HepG2 (cell line): ENCODE data around the gene MTO1. TPM values are rescaled to one million over a fixed set of nuclear protein-coding genes. Genes with fewer than 3 reads are reported as not detected.

Source experiments
- ADNP ChIP-seq: sonication (generic); formaldehyde crosslinking; IDR thresholded peaks from 2 replicates; pipeline ENCODE4 v1.4.0; 2020; ENCODE audit warnings: missing genetic modification reagents
- DMTF1 ChIP-seq: sonication (generic); formaldehyde crosslinking; IDR thresholded peaks from 2 replicates; pipeline ENCODE4 v1.4.0; 2020; ENCODE audit warnings: mild to moderate bottlenecking, missing genetic modification reagents
- DR1 ChIP-seq: sonication (generic); formaldehyde crosslinking; IDR thresholded peaks from 2 replicates; pipeline ENCODE4 v1.8.0; 2021; ENCODE audit warnings: mild to moderate bottlenecking, missing genetic modification reagents, inconsistent platforms
- EZH2 ChIP-seq: conservative IDR thresholded peaks from 2 replicates; pipeline ENCODE4 v1.6.1; 2012; ENCODE audit warnings: mild to moderate bottlenecking, low read depth, low read length, moderate library complexity
- GFI1 ChIP-seq: sonication (generic); formaldehyde crosslinking; IDR thresholded peaks from 2 replicates; pipeline ENCODE4 v1.5.0; 2020; ENCODE audit warnings: missing genetic modification reagents, mild to moderate bottlenecking, borderline replicate concordance
- GLMP ChIP-seq: sonication (generic); formaldehyde crosslinking; IDR thresholded peaks from 2 replicates; pipeline ENCODE4 v1.9.0; 2021; ENCODE audit warnings: missing genetic modification reagents, mild to moderate bottlenecking, borderline replicate concordance
- IKZF5 ChIP-seq: IDR thresholded peaks from 2 replicates; pipeline ENCODE4 v1.6.1; 2018; ENCODE audit warnings: missing genetic modification reagents, mild to moderate bottlenecking, missing compliant biosample characterization
- IRX3 ChIP-seq: sonication (generic); formaldehyde crosslinking; IDR thresholded peaks from 2 replicates; pipeline ENCODE4 v1.8.1; 2023; ENCODE audit warnings: mild to moderate bottlenecking, low read depth, missing genetic modification reagents, borderline replicate concordance
- KAT8 ChIP-seq: IDR thresholded peaks from 2 replicates; pipeline ENCODE4 v1.6.1; 2016; ENCODE audit warnings: missing genetic modification reagents, missing compliant biosample characterization
- KMT2B ChIP-seq: IDR thresholded peaks from 2 replicates; pipeline ENCODE4 v1.6.1; 2016; ENCODE audit warnings: missing genetic modification reagents, missing compliant biosample characterization
- PHF5A ChIP-seq: IDR thresholded peaks from one replicate; pipeline ENCODE4 v1.6.1; 2018; ENCODE audit warnings: low read depth, missing genetic modification reagents; ENCODE audit not compliant: unreplicated experiment
- RFXANK ChIP-seq: IDR thresholded peaks from 2 replicates; pipeline ENCODE4 v1.6.1; 2016
- SIX1 ChIP-seq: sonication (generic); formaldehyde crosslinking; IDR thresholded peaks from 2 replicates; pipeline ENCODE4 v1.4.0; 2020; ENCODE audit warnings: missing genetic modification reagents, borderline replicate concordance
- SMAD1 ChIP-seq: sonication (generic); formaldehyde crosslinking; IDR thresholded peaks from 2 replicates; pipeline ENCODE4 v1.4.0; 2020; ENCODE audit warnings: missing genetic modification reagents, low read depth, mild to moderate bottlenecking, borderline replicate concordance
- SP2 ChIP-seq: sonication (generic); formaldehyde crosslinking; IDR thresholded peaks from 2 replicates; pipeline ENCODE4 v1.5.1; 2020; ENCODE audit warnings: mild to moderate bottlenecking, missing genetic modification reagents
- TBL1XR1 ChIP-seq: fragments of 150-350 bp; IDR thresholded peaks from 2 replicates; pipeline ENCODE4 v1.6.1; 2014; ENCODE audit warnings: borderline replicate concordance, low read length; ENCODE audit not compliant: partially characterized antibody
- TERF1 ChIP-seq: sonication (generic); formaldehyde crosslinking; IDR thresholded peaks from 2 replicates; pipeline ENCODE4 v1.8.0; 2022; ENCODE audit warnings: mild to moderate bottlenecking, missing genetic modification reagents, moderate library complexity
- ZBTB20 ChIP-seq: sonication (generic); formaldehyde crosslinking; IDR thresholded peaks from 2 replicates; pipeline ENCODE4 v1.8.1; 2023; ENCODE audit warnings: missing genetic modification reagents, low read depth, mild to moderate bottlenecking, borderline replicate concordance
- ZFAT ChIP-seq: sonication (generic); formaldehyde crosslinking; conservative IDR thresholded peaks from 2 replicates; pipeline ENCODE4 v1.8.1; 2023; ENCODE audit warnings: missing genetic modification reagents, inconsistent platforms
- ZNF121 ChIP-seq: sonication (generic); formaldehyde crosslinking; IDR thresholded peaks from 2 replicates; pipeline ENCODE4 v1.5.0; 2020; ENCODE audit warnings: mild to moderate bottlenecking, missing genetic modification reagents
- ZNF512B ChIP-seq: sonication (generic); formaldehyde crosslinking; IDR thresholded peaks from 2 replicates; pipeline ENCODE4 v1.5.1; 2020; ENCODE audit warnings: missing genetic modification reagents, mild to moderate bottlenecking, borderline replicate concordance
- ZNF558 ChIP-seq: sonication (generic); formaldehyde crosslinking; IDR thresholded peaks from 2 replicates; pipeline ENCODE4 v1.9.0; 2022; ENCODE audit warnings: mild to moderate bottlenecking, missing genetic modification reagents, borderline replicate concordance
- polyA plus RNA-seq, 8 experiments: library from polyadenylated mRNA; depleted of rRNA in 3 of 8; stranded (reverse) in 7 of 8; unstranded in 1 of 8; fragments of >200 nt; fragmentation: Illumina TruSeq in 4 of 8; extraction: Trizol in 4 of 8; gene quantifications; 2 replicates each; pipeline versions ENCODE4 v1.2.1 to v1.2.3, GENCODE V29; 2011 to 2016; ENCODE audit warnings: low read depth in 4 of 8, missing spikeins in 1 of 8, mixed read lengths in 1 of 8; ENCODE audit not compliant: insufficient read depth in 1 of 8
- total RNA-seq, 5 experiments: library from RNA; depleted of rRNA; stranded (reverse); fragments of >200 nt; fragmentation: Illumina TruSeq; extraction: Trizol; gene quantifications; 2 replicates each; pipeline ENCODE4 v1.2.3, GENCODE V29; 2016; ENCODE audit warnings: low read depth in 1 of 5

Gene MTO1
- total and polyA plus RNA-seq, 2 of the 13 experiments (the other 11 are each of a cell fraction or from before 2014, with no cell fraction given) = 21.1 to 45.3 TPM

- TF ChIP-seq DMTF1 (CRISPR knock-in tag) = no peak
- TF ChIP-seq SP2 (CRISPR knock-in tag) = no peak
- TF ChIP-seq GFI1 (CRISPR knock-in tag) = no peak
- no peak for TF ChIP-seq ZFAT
- TF ChIP-seq IRX3 (CRISPR knock-in tag) = no peak
- no peak for TF ChIP-seq EZH2
- TF ChIP-seq IKZF5 (CRISPR knock-in tag) = no peak; the same call in 1 of the 2 replicates
- TF ChIP-seq PHF5A (CRISPR knock-in tag) = no peak
- TF ChIP-seq ADNP (CRISPR knock-in tag) = no peak
- no peak for TF ChIP-seq SMAD1 (CRISPR knock-in tag)
- TF ChIP-seq TERF1 = no peak
- TF ChIP-seq ZNF558 (CRISPR knock-in tag) = no peak
- TF ChIP-seq KMT2B = no peak
- peak; percentile 43; the same call in 1 of the 2 replicates for TF ChIP-seq ZNF121 (CRISPR knock-in tag)
- no peak for TF ChIP-seq DR1
- no peak for TF ChIP-seq RFXANK (CRISPR knock-in tag)
- TF ChIP-seq SIX1 (CRISPR knock-in tag) = no peak
- TF ChIP-seq TBL1XR1 = no peak
- TF ChIP-seq ZBTB20 (CRISPR knock-in tag) = no peak
- TF ChIP-seq GLMP (CRISPR knock-in tag) = no peak
- no peak for TF ChIP-seq ZNF512B (CRISPR knock-in tag)
- TF ChIP-seq KAT8 (CRISPR knock-in tag) = no peak
Measured at GRCh38 chr6:73521351-73521985, 59.9 kb downstream of the MTO1 start (continued).
